Ascending aorta (tissue), 2 donors: ENCODE results near the gene ZFAND6. TPM values are rescaled to one million over a fixed set of nuclear protein-coding genes. Genes with fewer than 3 reads are reported as not detected.

ENCODE experiments used
- DNase-seq, 2 donors: peaks; one replicate each; pipeline ENCODE4 v3.0.0-alpha.2; 2019; ENCODE audit warnings: low spot score in 2 of 2
- H3K27ac ChIP-seq, 2 donors: fragments of 200-600 bp; sonication (generic); one replicate each; pipeline ENCODE4 v1.5.1; 2016 to 2017; ENCODE audit warnings: mild to moderate bottlenecking in 1 of 2
- H3K27me3 ChIP-seq: fragments of 200-600 bp; sonication (generic); one replicate; pipeline ENCODE4 v1.5.1; 2017
- H3K36me3 ChIP-seq, 2 donors: fragments of 200-600 bp; sonication (generic); one replicate each; pipeline ENCODE4 v1.5.1; 2016
- H3K4me1 ChIP-seq, 2 donors: fragments of 200-600 bp; sonication (generic); one replicate each; pipeline ENCODE4 v1.5.1; 2016 to 2017; ENCODE audit warnings: mild to moderate bottlenecking in 1 of 2
- H3K4me3 ChIP-seq, 2 donors: fragments of 200-600 bp; sonication (generic); one replicate each; pipeline ENCODE4 v1.5.1; 2016 to 2017; ENCODE audit warnings: mild to moderate bottlenecking in 1 of 2
- H3K9me3 ChIP-seq, 2 donors: fragments of 200-600 bp; sonication (generic); one replicate each; pipeline ENCODE4 v1.5.1; 2016
- CTCF ChIP-seq, 3 experiments: fragments of 200-600 bp in 2 of 3; fragments of 450-650 bp in 1 of 3; sonication (generic) in 2 of 3; IDR thresholded peaks; one replicate each; pipeline ENCODE4 v1.5.1; 2016 to 2019; ENCODE audit warnings: antibody characterized with exemption in 3 of 3, mild to moderate bottlenecking in 1 of 3, moderate library complexity in 1 of 3
- intact Hi-C: fragments of 100-400 bp; cut with DNase I; formaldehyde crosslinking; loops from one replicate; pipeline ENCODE4 v1.15.1; 2023
- total RNA-seq: library from RNA; depleted of rRNA; stranded (reverse); fragments of >200 nt; gene quantifications from one replicate; pipeline ENCODE4 v1.1.0, GENCODE V29; 2016

ZFAND6 gene
- total RNA-seq, 1 donor from 2014 or later, result 49.6 TPM

DNA sequence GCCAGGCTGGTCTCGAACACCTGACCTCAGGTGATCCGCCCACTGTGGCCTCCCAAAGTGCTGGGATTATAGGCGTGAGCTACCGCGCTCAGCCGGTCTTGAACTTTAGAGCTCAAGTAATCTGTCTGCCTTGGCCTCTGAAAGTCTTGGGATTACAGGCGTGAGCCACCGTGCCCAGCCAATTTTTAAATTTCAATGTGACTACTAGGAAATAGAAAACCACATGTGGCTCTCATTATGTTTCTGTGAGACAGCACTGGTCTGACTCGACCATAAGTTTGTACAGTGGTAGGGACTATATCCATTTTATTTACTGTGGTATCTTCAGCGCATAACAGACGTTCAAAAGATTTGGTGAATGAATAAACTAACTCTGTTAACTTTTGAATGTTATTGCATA, 9.1 kb downstream of the ZFAND6 start:
- peaks cover 0 to 25% of the 10 kb centered on the region in 2 donors for H3K4me1 ChIP-seq
- intact Hi-C loops, result no loop called here
- H3K27me3 ChIP-seq, result no peaks in the 10 kb centered on the region
- no peak overlapping the region for H3K27ac ChIP-seq
- TF ChIP-seq CTCF (IDR thresholded peaks at IDR 0.05), result no peak
- no peaks in the 10 kb centered on the region for H3K9me3 ChIP-seq
- DNase-seq, result no peak
- no peak overlapping the region for H3K4me3 ChIP-seq
- no peaks in the 10 kb centered on the region for H3K36me3 ChIP-seq

DNA sequence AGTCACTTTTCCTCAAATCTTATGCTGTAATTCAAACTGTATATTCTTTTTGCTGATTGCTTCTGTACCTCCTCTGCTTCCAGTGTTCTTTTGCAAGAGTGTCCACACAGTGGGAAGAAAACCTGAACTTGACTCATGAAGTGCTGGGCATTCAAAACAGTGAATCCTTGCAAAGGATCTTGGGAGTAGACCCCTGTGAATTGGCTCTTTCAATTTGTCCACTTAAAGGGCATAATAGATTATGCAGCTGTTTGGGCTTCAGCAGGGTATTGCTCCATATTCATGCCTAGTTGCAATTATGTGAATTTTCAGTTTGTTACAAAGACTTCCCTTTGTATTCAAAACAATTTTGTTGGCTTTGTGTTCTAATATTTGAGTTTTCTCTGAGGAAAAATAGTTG, 11.4 kb downstream of the ZFAND6 start:
- intact Hi-C loops, result no loop called here
- no peak for DNase-seq
- peaks cover 0 to 27% of the 10 kb centered on the region in 2 donors for H3K4me1 ChIP-seq

DNA sequence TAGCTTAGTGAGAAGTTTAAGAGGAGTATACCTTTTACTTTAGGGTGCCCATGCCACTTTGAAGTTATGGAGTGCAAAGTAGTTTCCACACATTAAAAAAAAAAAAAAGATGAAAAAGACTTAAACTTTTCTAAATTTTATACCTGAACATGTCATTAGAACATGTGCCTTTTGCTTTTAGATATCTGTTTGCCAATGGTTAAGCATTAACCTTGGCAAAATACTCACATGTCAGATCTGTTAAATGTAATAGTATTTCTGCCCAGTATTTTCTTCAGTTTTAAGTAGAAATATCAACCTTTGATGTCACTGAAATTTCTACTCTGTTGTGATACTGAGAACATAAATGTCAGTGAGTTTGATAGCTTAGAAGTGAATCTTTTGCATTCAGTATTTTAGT, 12.2 kb downstream of the ZFAND6 start:
- peak overlapping the region; percentile 31 to 43 for H3K4me3 ChIP-seq
- H3K27me3 ChIP-seq, result no peaks in the 10 kb centered on the region
- TF ChIP-seq CTCF (IDR thresholded peaks at IDR 0.05), result no peak
- peaks cover 0 to 30% of the 10 kb centered on the region in 2 donors for H3K4me1 ChIP-seq
- no peak overlapping the region for H3K27ac ChIP-seq
- H3K9me3 ChIP-seq, result no peaks in the 10 kb centered on the region
- intact Hi-C loops, result no loop called here
- H3K36me3 ChIP-seq, result no peaks in the 10 kb centered on the region
- no peak for DNase-seq

More for the DNA sequence above, 11.4 kb downstream of the ZFAND6 start:
- Histone ChIP-seq H3K4me3 (no peak overlapping the region), H3K27ac (no peak overlapping the region), H3K27me3 (no peaks in the 10 kb centered on the region), H3K9me3 (no peaks in the 10 kb centered on the region), H3K36me3 (no peaks in the 10 kb centered on the region)
- no peak for TF ChIP-seq CTCF (IDR thresholded peaks at IDR 0.05)

- peaks cover 0 to 37% of the 10 kb centered on the region in 2 donors for H3K4me1 ChIP-seq
- no peak for TF ChIP-seq CTCF (IDR thresholded peaks at IDR 0.05)
- intact Hi-C loops, result no loop called here
- H3K4me3 ChIP-seq, result peak overlapping the region; percentile 31 to 43
- DNase-seq, result no peak
- H3K27ac ChIP-seq, result no peak overlapping the region
- H3K36me3 ChIP-seq, result no peaks in the 10 kb centered on the region
- no peaks in the 10 kb centered on the region for H3K9me3 ChIP-seq
- H3K27me3 ChIP-seq, result no peaks in the 10 kb centered on the region
Measured at GRCh38 chr15:80072285-80072994, 13.0 kb downstream of the ZFAND6 start.

DNA sequence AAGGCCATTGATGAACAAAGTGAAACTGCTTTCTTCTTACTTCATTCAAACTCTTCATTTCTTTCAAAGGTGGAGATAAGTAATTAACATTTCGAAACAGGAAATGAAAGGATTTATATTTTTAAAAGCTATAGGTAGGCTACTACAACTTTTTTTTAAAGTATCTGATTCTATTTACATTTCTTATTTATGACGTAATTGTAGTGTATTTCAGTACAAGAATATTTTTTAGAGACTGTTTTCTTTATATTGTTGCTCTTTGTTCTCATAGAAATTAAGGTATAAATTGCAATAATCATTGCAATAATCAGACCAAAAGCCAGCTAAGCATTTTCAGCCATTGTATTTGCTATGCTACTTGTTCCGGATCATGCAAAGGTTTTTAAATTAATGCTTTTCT, 13.7 kb downstream of the ZFAND6 start:
- DNase-seq, result no peak
- Histone ChIP-seq H3K27me3 (no peaks in the 10 kb centered on the region), H3K4me3 (peak overlapping the region in 1 of 2 donors; percentile 31), H3K4me1 (peaks cover 0 to 37% of the 10 kb centered on the region in 2 donors), H3K36me3 (no peaks in the 10 kb centered on the region), H3K9me3 (no peaks in the 10 kb centered on the region), H3K27ac (no peak overlapping the region)
- TF ChIP-seq CTCF (IDR thresholded peaks at IDR 0.05), result no peak
- intact Hi-C loops, result no loop called here
